ENCODE results near the gene RHOT2.

The RHOT2 gene

DNA sequence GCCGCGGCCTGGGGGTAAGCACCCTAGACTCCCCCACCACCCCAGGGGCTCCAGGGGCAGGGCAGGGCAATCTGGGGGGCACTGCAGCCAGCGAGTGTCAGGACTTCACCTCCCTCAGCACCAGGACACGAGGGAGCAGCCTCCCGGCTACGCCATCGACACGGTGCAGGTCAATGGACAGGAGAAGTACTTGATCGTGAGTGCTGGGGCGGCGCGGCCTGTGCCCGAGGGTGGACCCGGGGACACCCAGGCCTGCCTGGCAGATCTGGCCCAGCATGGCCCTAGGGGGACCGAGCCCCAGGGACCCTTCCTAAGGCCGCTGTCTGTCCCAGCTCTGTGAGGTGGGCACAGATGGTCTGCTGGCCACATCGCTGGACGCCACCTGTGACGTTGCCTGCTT is 4.4 kb downstream of the RHOT2 start:
- TF ChIP-seq, protein P1, sequence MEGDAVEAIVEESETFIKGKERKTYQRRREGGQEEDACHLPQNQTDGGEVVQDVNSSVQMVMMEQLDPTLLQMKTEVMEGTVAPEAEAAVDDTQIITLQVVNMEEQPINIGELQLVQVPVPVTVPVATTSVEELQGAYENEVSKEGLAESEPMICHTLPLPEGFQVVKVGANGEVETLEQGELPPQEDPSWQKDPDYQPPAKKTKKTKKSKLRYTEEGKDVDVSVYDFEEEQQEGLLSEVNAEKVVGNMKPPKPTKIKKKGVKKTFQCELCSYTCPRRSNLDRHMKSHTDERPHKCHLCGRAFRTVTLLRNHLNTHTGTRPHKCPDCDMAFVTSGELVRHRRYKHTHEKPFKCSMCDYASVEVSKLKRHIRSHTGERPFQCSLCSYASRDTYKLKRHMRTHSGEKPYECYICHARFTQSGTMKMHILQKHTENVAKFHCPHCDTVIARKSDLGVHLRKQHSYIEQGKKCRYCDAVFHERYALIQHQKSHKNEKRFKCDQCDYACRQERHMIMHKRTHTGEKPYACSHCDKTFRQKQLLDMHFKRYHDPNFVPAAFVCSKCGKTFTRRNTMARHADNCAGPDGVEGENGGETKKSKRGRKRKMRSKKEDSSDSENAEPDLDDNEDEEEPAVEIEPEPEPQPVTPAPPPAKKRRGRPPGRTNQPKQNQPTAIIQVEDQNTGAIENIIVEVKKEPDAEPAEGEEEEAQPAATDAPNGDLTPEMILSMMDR (IDR thresholded peaks at IDR 0.05): no peak
- no peak overlapping the region for H2AFZ ChIP-seq
- H3K27ac ChIP-seq: no peak overlapping the region
- H3K9me3 ChIP-seq (ENCODE audit: control insufficient read depth, low read length): no peaks in the 10 kb centered on the region
- H3K27me3 ChIP-seq (ENCODE audit: control insufficient read depth, insufficient read depth, low read length): no peaks in the 10 kb centered on the region
- H3K36me3 ChIP-seq (ENCODE audit: control insufficient read depth, insufficient read depth, low read length): no peaks in the 10 kb centered on the region
- H3K9ac ChIP-seq: no peak overlapping the region
- no peak overlapping the region for H3K4me3 ChIP-seq (ENCODE audit: low read depth, low read length)
- H3K4me2 ChIP-seq (ENCODE audit: low read length): no peak overlapping the region
- peaks cover under 1% of the 10 kb centered on the region for H3K79me2 ChIP-seq
- H3K4me1 ChIP-seq: peaks cover 7% of the 10 kb centered on the region

DNA sequence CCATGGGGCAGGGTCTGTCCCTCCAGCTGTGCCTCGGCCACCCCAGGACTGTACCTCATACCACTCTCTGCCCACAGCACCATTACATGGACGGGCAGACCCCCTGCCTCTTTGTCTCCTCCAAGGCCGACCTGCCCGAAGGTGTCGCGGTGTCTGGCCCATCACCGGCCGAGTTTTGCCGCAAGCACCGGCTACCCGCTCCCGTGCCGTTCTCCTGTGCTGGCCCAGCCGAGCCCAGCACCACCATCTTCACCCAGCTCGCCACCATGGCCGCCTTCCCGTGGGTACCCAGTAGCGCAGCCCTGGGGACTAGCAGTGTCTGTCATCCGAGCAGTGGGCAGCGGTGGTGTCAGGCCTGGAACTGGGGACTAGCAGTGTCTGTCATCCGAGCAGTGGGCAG is 4.9 kb downstream of the RHOT2 start:
- Histone ChIP-seq H3K79me2 (no peaks in the 10 kb centered on the region), H2AFZ (no peak overlapping the region), H3K9me3 (ENCODE audit: control insufficient read depth, low read length) (no peaks in the 10 kb centered on the region), H3K4me1 (peaks cover 3% of the 10 kb centered on the region), H3K27me3 (ENCODE audit: control insufficient read depth, insufficient read depth, low read length) (no peaks in the 10 kb centered on the region), H3K9ac (no peak overlapping the region), H3K36me3 (ENCODE audit: control insufficient read depth, insufficient read depth, low read length) (no peaks in the 10 kb centered on the region), H3K4me3 (ENCODE audit: low read depth, low read length) (no peak overlapping the region), H3K4me2 (ENCODE audit: low read length) (no peak overlapping the region), H3K27ac (no peak overlapping the region)
- TF ChIP-seq, protein P1 (IDR thresholded peaks at IDR 0.05): no peak

DNA sequence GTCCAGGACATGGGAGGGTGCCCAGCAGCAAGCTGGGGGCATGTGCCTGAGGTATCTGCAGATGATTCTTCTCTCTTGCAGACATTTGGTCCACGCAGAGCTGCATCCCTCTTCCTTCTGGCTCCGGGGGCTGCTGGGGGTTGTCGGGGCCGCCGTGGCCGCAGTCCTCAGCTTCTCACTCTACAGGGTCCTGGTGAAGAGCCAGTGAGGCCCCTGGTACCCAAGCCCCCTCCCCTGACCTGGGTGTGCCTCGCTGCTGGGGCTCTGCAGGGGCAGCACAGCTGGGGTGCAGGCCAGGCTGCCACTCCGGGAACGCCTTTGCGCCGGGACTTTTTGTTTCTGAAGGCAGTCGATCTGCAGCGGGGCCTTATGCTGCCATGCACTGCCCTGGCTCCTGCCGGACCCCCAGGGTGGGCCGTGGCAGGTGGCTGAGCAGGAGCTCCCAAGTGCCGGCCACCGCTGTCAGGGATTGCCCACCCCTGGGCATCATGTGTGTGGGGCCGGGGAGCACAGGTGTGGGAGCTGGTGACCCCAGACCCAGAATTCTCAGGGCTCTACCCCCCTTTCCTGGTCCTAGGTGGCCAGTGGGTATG is 5.6 kb downstream of the RHOT2 start:
- no peak overlapping the region for H3K4me2 ChIP-seq (ENCODE audit: low read length)
- no peak overlapping the region for H2AFZ ChIP-seq
- no peaks in the 10 kb centered on the region for H3K27me3 ChIP-seq (ENCODE audit: control insufficient read depth, insufficient read depth, low read length)
- H3K9ac ChIP-seq: no peak overlapping the region
- no peaks in the 10 kb centered on the region for H3K9me3 ChIP-seq (ENCODE audit: control insufficient read depth, low read length)
- H3K4me1 ChIP-seq: peaks cover 3% of the 10 kb centered on the region
- H3K27ac ChIP-seq: no peak overlapping the region
- TF ChIP-seq, protein P1 (IDR thresholded peaks at IDR 0.05): no peak
- H3K4me3 ChIP-seq (ENCODE audit: low read depth, low read length): no peak overlapping the region
- no peaks in the 10 kb centered on the region for H3K36me3 ChIP-seq (ENCODE audit: control insufficient read depth, insufficient read depth, low read length)
- no peaks in the 10 kb centered on the region for H3K79me2 ChIP-seq

DNA sequence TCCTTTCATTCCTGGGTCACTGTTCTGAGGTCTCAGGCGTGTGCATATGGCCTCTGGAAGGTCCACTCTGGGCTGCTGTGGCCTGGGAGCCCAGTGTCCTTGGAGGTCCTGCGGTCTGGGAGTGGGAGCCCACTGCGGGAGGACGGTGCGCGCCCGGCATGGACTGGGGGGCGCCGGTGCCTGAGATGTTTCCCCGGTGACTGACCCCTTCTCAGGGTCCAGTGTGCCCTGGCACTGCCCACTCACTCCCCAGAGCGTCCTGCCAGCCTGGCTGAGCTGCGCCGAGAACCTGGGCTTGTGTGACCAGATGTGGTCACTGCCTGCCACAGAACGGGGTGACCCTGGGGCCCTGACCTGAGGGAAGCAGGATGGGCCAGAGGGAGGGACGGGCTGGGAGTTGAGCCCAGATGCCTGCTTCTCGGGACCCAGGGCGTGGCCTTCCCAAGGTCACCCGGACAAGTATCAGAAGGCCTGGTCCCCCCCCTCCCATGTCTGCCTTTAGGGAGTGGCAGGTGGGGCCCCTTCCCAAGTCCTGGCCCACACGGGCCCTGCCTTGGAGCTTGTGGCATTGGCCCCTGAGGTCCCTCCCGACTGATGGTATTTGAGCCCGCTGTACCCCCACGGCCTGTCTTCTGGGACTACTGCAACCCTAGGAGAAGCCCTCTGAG is 6.4 kb downstream of the RHOT2 start:
- H3K4me3 ChIP-seq (ENCODE audit: low read depth, low read length): no peak overlapping the region
- no peaks in the 10 kb centered on the region for H3K79me2 ChIP-seq
- H2AFZ ChIP-seq: no peak overlapping the region
- H3K27ac ChIP-seq: no peak overlapping the region
- no peaks in the 10 kb centered on the region for H3K9me3 ChIP-seq (ENCODE audit: control insufficient read depth, low read length)
- H3K27me3 ChIP-seq (ENCODE audit: control insufficient read depth, insufficient read depth, low read length): no peaks in the 10 kb centered on the region
- H3K36me3 ChIP-seq (ENCODE audit: control insufficient read depth, insufficient read depth, low read length): no peaks in the 10 kb centered on the region
- H3K4me1 ChIP-seq: no peaks in the 10 kb centered on the region
- no peak overlapping the region for H3K4me2 ChIP-seq (ENCODE audit: low read length)
- TF ChIP-seq, protein P1 (IDR thresholded peaks at IDR 0.05): no peak
- H3K9ac ChIP-seq: no peak overlapping the region

Data from parathyroid adenoma (tissue), 2 donors.